ENCODE results near the gene FGF21. TPM values are rescaled to one million over a fixed set of nuclear protein-coding genes. Genes with fewer than 3 reads are reported as not detected.

The FGF21 gene, protein sequence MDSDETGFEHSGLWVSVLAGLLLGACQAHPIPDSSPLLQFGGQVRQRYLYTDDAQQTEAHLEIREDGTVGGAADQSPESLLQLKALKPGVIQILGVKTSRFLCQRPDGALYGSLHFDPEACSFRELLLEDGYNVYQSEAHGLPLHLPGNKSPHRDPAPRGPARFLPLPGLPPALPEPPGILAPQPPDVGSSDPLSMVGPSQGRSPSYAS
- not detected in 2 replicates for total RNA-seq (ENCODE audit: low replicate concordance)
- long read RNA-seq = 0 reads

DNA sequence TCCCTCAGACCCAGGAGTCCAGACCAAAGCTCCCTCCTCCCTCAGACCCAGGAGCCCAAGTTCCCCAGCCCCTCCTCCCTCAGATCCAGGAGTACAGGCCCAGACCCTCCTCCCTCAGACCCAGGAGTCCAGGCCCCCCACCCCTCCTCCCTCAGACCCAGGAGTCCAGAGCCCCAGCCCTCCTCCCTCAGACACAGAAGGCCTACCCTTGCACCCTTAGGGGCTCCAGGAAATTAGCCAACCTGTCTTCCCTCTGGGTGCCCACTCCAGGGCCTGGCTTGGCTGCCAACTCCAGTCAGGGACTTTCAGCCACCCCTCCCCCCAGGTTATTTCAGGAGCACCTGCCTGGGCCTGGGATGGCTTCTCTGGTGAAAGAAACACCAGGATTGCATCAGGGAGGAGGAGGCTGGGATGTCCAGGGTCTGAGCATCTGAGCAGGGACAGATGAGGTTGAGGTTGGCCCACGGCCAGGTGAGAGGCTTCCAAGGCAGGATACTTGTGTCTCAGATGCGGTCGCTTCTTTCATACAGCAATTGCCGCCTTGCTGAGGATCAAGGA, at the start of gene FGF21:
Gene FGF21, plus strand, starts transcription at position 441 of the 558 bp plus-strand sequence. CDS start 713 bp downstream, outside the sequence.
- H3K27me3 Mint-ChIP-seq = peaks cover 34% of the 10 kb centered on the region
- H3K4me3 Mint-ChIP-seq = no peak within 1 kb of the TSS
- TF ChIP-seq CTCF (conservative IDR thresholded peaks at IDR 0.05) = no peak
- no peaks in the 10 kb centered on the region for H3K36me3 Mint-ChIP-seq
- H3K9me3 Mint-ChIP-seq = no peaks in the 10 kb centered on the region
- H3K4me1 Mint-ChIP-seq (ENCODE audit: unreplicated experiment) = peaks cover 14% of the 10 kb centered on the region
- H3K27ac Mint-ChIP-seq = peak within 1 kb of the TSS; percentile 95
- DNase-seq (ENCODE audit: extremely low spot score, unreplicated experiment) = no peak

GRCh38 chr19:48708471-48708870, 46.9 kb upstream of the FGF21 start:
- Mint-ChIP-seq H3K27ac (no peak overlapping the region), H3K27me3 (no peaks in the 10 kb centered on the region), H3K36me3 (peaks cover 6% of the 10 kb centered on the region), H3K4me1 (ENCODE audit: unreplicated experiment) (peaks cover 13% of the 10 kb centered on the region), H3K4me3 (no peak overlapping the region), H3K9me3 (no peaks in the 10 kb centered on the region)
- TF ChIP-seq CTCF (conservative IDR thresholded peaks at IDR 0.05) = no peak
- no peak for DNase-seq (ENCODE audit: extremely low spot score, unreplicated experiment)

GRCh38 chr19:48711106-48711662, 44.1 kb upstream of the FGF21 start:
- Mint-ChIP-seq H3K9me3 (no peaks in the 10 kb centered on the region), H3K4me3 (peak overlapping the region; percentile 65), H3K27ac (no peak overlapping the region), H3K36me3 (peaks cover 3% of the 10 kb centered on the region), H3K4me1 (ENCODE audit: unreplicated experiment) (peaks cover 23% of the 10 kb centered on the region), H3K27me3 (no peaks in the 10 kb centered on the region)
- no peak for TF ChIP-seq CTCF (conservative IDR thresholded peaks at IDR 0.05)
- DNase-seq (ENCODE audit: extremely low spot score, unreplicated experiment) = no peak

- H3K27me3 Mint-ChIP-seq = no peaks in the 10 kb centered on the region
- H3K4me3 Mint-ChIP-seq = peak overlapping the region; percentile 92
- peak; percentile 58 for TF ChIP-seq CTCF (conservative IDR thresholded peaks at IDR 0.05)
- DNase-seq (ENCODE audit: extremely low spot score, unreplicated experiment) = no peak
- H3K36me3 Mint-ChIP-seq = peaks cover 3% of the 10 kb centered on the region
- peaks cover 27% of the 10 kb centered on the region for H3K4me1 Mint-ChIP-seq (ENCODE audit: unreplicated experiment)
- H3K27ac Mint-ChIP-seq = peak overlapping the region; percentile 93
- H3K9me3 Mint-ChIP-seq = no peaks in the 10 kb centered on the region
Observed at GRCh38 chr19:48713041-48713863, 42.1 kb upstream of the FGF21 start.

DNA sequence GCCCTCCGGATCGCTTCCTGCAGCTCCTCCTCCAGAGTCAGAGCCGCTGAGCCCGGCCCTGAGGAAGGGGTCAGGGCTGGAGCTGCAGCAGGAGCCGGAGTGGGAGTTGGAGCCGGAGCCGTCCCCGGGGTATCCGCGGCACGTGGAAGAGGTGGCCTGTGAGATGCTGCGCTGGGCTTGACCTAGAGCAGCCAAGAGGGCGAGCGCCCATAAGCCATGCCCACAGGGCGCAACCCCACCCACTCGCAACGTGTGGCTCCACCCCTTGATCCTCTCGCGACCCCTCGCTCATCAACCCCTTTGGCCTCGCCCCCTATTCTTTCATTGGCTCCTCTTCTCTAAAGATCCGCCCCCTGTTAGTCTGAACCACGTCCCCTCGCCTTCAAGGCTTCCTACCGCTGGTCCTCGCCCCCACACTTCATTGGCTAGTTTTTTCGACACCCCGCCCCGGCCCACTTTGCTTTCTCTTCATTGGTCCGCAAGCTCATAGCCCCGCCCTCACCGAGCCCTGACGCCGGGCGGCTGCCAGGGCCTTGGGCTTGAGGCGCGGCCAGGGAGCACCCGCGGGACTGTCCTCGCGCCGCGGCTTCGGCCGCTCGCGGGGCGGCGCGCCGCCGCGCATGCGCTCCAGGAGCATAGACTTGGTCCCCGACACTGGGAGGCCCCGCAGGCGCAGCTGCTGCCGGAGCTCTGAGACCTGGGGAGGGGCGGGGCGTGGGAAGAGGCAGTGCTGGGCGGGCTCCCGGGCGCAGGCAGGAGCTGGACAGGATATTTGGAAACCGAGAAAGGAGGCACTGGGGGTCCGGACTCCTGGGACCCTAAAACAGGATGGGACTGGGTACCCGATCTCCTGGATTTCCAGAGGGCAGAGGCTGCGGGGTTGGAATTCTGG, 41.2 kb upstream of the FGF21 start:
- peak; percentile 100 for DNase-seq (ENCODE audit: extremely low spot score, unreplicated experiment)
- H3K36me3 Mint-ChIP-seq = peaks cover 3% of the 10 kb centered on the region
- H3K27me3 Mint-ChIP-seq = no peaks in the 10 kb centered on the region
- H3K27ac Mint-ChIP-seq = peak overlapping the region; percentile 93
- TF ChIP-seq CTCF (conservative IDR thresholded peaks at IDR 0.05) = no peak
- peaks cover 27% of the 10 kb centered on the region for H3K4me1 Mint-ChIP-seq (ENCODE audit: unreplicated experiment)
- no peaks in the 10 kb centered on the region for H3K9me3 Mint-ChIP-seq
- H3K4me3 Mint-ChIP-seq = peak overlapping the region; percentile 92
